ENCODE measurements around the gene EXOG.
"Not testable (repeated sequence)": the region's sequence is repeated elsewhere in the genome, so short reads cannot be mapped to it uniquely, and the experiment has no call there.

The EXOG gene

DNA sequence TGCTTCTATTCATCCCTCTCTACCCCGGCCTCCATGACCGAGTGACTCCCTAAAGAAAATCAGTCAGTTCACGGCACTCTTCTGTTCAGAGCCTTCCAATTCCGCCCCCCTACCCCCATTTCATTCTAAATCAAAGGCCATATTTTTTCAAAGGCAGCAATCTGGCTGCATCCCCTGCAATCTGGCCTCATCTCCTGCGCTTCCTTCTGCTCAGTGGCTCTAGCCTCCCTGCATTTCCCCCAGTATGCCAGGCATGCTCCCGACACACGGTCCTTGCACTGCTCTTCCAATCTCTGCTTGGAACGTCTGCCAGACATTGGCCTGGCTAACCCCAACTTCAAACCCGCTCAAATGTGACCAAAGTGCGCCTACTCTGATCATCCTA, 67.7 kb downstream of the EXOG start:
- no peak for DNase-seq (ENCODE audit: low read depth)

DNA sequence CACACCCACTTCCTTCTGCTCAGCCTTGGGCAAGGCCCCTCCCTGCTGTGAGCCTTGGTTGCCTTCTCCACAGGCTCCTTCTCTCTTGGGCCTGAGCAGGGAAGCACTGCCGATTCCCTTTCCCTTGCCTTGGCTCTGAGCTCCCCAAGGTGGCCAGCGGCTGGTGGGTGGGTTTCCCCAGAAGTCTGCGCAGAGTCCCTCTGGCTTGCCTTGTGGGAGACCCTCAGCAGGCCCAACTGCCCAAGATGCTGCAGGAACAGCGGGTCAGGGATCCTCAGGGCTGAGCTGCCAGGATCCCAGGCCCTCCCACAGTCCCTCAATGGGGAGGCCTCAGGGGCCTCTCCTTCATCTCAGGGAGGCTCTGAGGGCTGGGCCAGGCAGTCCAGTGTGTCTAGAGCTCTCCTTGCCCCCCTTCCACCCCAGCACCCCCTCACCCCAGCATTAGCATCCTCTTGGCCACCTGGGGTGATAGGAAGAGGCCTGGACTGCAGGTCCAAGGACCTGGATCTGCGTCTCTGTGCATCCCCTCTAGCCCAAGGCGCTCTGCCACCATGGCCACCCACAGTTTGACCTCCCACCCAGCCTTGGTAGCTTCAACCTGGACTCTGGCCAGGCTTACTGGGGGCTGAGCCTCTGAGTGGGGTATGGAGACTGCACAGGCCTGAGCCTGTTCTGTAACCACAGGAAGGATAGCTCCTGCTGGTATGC, 68.6 kb downstream of the EXOG start:
- no peak for DNase-seq (ENCODE audit: low read depth)

DNA sequence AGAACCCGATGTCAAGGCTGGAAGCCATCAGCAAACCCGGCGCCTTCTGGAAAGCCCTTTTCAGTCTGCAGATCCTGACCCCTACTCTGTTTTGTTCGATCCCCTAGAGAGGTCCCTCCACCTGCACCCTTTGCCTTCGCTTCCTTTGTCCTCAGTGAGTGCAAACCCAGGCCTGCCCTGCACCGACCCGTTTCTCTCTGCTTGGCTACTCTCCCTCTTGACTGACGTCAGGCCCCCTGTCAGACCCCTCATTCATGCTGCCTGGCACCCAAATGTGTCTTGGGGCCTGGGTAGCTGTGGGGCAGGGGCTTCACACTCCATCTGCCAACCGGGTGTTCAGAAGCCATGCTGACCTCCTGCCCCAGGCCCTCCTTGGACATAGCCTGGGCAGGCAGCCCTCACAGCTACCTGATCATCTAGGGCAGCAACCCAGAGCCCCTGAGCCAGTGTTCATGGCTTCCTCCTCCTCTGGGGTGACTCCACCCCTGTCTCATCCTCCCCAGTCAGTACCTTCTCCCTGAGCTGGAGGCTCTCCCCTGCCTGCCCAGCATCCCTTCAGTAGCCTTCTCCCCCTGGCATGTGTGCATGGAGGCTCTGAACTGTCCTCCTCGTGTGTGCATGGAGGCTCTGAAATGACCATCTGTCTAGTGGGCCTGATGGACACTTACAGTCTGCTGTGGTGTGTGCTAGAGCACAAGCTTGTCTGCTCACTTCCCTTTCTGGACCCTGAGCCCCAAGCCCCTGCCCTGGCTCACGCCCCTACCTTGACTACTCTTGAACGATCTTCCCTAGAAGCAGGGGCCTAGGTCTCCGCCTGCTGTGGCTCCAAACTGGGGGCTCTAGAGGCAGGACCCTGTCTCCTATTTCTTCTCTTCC, 69.4 kb downstream of the EXOG start:
- no peak for DNase-seq (ENCODE audit: low read depth)

DNA sequence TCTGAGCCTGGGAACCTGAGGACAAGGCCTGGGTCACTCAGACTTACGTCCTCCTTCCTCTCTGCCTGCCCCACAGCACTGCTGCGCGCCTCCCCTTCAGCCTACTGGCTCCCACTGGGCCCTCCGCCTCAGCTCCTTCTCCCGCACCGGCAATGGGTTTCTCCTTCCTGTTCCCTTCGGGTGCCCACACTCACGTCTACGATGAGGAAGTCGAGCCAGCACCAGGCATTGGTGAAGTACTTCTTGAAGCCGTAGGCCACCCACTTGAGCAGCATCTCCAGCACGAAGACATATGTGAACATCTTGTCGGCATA, 70.0 kb downstream of the EXOG start:
- no peak for DNase-seq (ENCODE audit: low read depth)

DNA sequence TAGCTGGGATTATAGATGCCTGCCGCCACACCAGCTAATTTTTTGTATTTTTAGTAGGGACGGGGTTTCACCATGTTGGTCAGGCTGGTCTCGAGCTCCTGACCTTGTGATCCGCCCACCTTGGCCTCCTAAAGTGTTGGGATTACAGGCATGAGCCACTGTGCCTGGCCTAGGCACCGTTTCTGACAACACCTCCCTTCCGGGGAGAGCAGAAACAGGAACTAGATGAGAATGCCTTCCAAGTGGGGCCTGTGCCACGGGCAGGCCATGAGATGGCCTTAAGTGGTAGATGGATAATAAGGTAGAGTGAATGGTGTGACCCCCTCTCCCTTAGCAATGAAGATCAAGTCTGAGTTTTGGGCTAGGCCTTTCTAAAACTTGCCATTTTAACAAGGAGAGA, 70.7 kb downstream of the EXOG start:
- not testable (repeated sequence) for DNase-seq (ENCODE audit: low read depth)

DNA sequence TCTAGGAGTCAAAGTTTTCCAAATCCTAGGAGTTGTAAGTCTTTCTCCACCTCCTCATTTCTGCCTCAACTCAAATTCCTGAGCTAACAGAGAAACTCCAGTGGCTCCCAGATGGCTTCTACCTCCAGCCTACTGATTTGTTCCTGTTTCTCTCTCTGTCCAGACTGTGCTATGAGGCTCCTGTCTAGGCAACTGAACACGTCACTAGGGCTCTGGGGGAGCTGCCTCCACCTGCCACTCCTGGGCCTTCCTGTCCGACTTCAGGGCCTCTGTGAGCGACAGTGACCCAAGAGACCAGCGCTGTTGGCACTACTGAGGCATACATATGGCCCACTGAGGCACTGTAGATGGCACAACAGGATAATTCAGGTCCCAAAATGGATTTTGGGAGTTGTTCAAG, 71.4 kb downstream of the EXOG start:
- DNase-seq (ENCODE audit: low read depth) = no peak

DNA sequence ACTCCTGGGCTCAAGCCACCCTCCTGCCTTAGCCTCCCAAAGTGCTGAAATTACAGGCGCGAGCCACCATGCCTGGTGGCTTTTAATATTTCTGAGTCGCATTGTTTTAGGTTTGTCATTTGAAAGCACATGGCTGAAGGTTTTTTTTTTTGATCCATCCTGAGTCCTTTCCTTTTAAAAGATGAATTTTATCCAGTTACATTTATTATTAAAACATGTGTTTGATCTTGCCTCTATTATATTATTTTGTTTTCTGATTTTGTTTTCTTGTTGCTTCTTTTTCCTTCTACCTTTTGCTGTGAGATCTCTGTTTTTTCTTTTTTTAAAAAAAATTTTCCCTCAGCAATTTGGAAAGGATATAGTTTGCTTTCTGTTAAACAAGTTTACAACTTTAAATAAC, 77.0 kb downstream of the EXOG start:
- no peak for DNase-seq (ENCODE audit: low read depth)

DNA sequence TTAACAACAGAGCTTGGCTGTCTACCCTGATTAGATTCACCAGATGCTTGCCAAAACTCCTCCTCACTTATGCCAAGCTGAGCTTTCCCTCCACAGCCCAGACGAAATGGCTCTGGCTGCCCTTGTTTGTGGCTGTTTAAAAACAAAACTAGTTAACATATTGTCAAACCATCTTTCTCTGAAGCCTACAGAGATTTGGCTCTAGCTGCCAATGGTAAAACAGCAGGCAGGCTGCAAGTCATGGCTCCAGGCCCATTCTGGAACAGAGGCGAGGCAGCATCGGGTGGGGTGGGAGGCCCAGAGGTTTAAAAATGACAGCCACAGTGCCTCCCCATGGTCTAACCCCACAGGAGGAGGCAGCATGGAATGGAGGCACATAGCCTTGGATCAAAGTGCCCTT, 77.4 kb downstream of the EXOG start:
- DNase-seq (ENCODE audit: low read depth) = no peak

DNA sequence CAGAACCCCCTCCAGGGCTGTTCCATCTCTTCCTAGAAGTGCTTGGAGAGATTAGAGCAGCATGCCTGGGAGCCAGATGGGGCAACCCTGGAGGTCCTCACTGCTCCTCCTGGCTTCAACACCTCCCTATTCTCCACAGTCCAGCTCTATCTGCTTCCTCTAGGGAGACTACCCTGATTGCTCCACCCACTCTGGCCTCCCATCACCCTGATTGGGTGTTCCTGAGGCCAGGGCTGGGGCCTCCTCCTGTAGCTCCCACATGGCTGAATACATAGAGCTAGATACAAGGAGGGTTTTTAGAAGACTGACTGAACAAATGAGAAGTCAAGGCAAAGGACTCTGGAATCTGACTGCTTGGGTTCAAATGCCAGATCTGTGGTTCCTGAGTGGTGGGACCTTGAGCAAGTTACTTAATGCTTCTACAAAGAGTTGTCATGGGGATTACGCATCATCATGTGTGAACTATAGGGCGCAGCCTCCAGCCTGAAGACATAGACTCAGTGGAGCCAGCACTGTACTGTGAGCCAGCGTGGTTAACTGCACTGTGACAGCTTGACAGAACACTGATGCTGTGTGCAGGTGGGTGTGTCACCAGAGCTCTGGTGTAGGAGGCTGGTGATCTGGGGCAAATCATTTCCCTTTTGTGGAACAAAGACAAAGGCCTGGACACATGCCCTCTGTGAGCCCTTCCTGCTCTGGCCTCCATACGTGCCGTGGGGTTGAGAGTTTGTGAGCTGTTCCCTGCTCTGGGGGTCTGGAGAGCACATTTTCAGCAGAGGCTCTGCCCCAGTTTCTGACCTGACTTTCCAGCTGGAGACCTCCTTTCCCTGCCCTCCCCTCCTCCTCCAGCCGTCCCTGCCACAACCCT, 78.5 kb downstream of the EXOG start:
- DNase-seq (ENCODE audit: low read depth) = no peak

DNA sequence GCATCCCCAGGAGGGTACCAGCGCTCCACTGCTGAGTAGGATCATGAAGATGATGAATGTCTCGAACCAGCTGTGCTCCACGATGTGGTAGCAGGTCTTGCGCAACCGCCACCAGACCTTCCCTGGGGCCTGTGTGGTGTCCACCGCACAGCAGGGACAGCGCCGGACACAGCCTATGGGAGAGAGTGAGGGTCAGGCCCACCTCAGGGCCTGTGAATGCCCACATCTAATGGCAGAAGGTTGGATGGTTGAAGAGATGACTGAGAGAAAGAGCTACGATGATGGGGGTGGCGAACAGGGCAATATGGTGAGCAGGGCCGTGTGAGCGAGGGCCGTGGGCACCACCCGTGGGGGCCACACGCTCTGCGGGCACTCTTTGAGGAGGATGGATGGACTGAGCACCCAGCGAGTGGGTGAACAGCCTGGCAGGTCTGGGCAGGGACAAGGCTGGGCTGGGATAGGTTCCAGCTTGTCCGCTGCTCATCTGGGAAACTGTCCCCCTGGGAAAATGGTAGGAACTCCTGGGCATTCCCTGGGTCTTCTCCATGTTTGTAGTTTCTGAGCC, 79.2 kb downstream of the EXOG start:
- no peak for DNase-seq (ENCODE audit: low read depth)
